Measurements from ENCODE around the gene MED29. TPM values are rescaled to one million over a fixed set of nuclear protein-coding genes. Genes with fewer than 3 reads are reported as not detected.
A peak's percentile ranks its signal among the peaks of the same experiment; 100 is the strongest.

The MED29 gene
- total and polyA plus RNA-seq, 2 of the 13 experiments (the other 11 are each of a cell fraction or from before 2014, with no cell fraction given) = 14.0 to 19.7 TPM

DNA sequence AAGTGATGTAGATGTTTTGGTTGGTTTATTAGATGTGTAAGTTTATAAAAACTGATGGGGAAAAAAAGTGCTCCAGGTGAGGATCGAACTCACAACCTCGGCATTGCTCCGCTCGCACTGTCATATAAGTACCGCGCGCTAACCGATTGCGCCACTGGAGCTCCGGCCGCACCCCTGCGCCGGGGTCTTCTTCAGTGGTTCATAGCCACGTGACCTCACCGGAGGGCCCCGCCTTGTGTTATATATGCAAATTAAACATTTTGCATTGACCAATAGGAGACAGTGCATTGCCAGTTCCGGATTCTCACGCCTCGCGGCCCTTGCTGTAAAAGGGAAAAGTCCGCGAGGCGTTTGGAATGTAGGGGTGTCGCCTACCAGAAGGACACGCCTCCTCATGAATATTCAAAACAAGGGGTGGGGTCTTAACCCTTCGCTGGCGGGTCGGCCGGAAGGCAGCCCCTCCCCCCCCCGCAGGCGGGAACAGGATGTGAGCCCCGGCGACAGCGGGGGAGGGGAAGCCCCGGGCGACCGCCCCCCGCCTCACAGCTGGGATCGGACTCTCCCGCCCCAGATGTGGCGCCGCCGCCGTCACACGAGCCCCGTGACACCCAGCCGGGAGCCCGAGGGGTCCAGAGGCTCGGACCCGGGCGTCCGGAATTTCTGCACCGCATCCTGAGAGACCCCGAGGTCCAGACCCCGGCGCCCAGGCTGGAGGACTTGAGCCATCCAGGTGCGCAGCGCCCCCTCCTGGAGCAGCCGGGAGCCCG lies 21.1 kb downstream of the MED29 start, which contains the start of gene PLEKHG2 (continued):
- TF ChIP-seq IKZF4 (CRISPR knock-in tag; IDR thresholded peaks at IDR 0.05; ENCODE audit: borderline replicate concordance, low read depth, not compliant biosample characterization) (no peak), ZNF607 (CRISPR knock-in tag; IDR thresholded peaks at IDR 0.05; ENCODE audit: borderline replicate concordance) (peak; percentile 69; the same call in 1 of the 2 replicates), ISX (CRISPR knock-in tag; conservative IDR thresholded peaks at IDR 0.05) (no peak), PHF5A (CRISPR knock-in tag; IDR thresholded peaks at IDR 0.05; ENCODE audit: low read depth, unreplicated experiment) (peak; percentile 82), MTF1 (CRISPR knock-in tag; IDR thresholded peaks at IDR 0.05) (no peak; the same call in 1 of the 2 replicates), ARID2 (CRISPR knock-in tag; IDR thresholded peaks at IDR 0.05; ENCODE audit: borderline replicate concordance) (no peak), HNRNPLL (IDR thresholded peaks at IDR 0.05; ENCODE audit: low read depth, low read length, poor library complexity, severe bottlenecking) (peak; percentile 41), FOXA3 (CRISPR knock-in tag; IDR thresholded peaks at IDR 0.05) (peak; percentile 34; the same call in 1 of the 2 replicates), NR2F2 (IDR thresholded peaks at IDR 0.05; ENCODE audit: borderline replicate concordance, low read depth) (peak; percentile 65; the same call in 1 of the 2 replicates), ARHGAP35 (CRISPR knock-in tag; IDR thresholded peaks at IDR 0.05; ENCODE audit: borderline replicate concordance) (0 out of 2 replicates have a peak, but pooled peaks have one; percentile 38), NFE2L2 (IDR thresholded peaks at IDR 0.05; ENCODE audit: low read length) (no peak), YEATS2 (CRISPR knock-in tag; IDR thresholded peaks at IDR 0.05; ENCODE audit: borderline replicate concordance) (peak; percentile 65; the same call in 1 of the 2 replicates), ZBTB8A (CRISPR knock-in tag; IDR thresholded peaks at IDR 0.05; ENCODE audit: borderline replicate concordance, low read depth) (no peak), ZNF577 (CRISPR knock-in tag; IDR thresholded peaks at IDR 0.05; ENCODE audit: borderline replicate concordance, low read depth) (no peak), SIX1 (CRISPR knock-in tag; IDR thresholded peaks at IDR 0.05; ENCODE audit: borderline replicate concordance) (no peak), ZNF563 (CRISPR knock-in tag; IDR thresholded peaks at IDR 0.05) (no peak; the same call in 1 of the 2 replicates), ZNF747 (CRISPR knock-in tag; IDR thresholded peaks at IDR 0.05; ENCODE audit: borderline replicate concordance) (peak; percentile 16; the same call in 1 of the 2 replicates), SYNCRIP (IDR thresholded peaks at IDR 0.05; ENCODE audit: insufficient read depth, low read depth, low read length) (no peak), TCF12 (IDR thresholded peaks at IDR 0.05) (no peak), TCF12 (CRISPR knock-in tag; IDR thresholded peaks at IDR 0.05) (no peak)
- TF ChIP-seq, protein P1, sequence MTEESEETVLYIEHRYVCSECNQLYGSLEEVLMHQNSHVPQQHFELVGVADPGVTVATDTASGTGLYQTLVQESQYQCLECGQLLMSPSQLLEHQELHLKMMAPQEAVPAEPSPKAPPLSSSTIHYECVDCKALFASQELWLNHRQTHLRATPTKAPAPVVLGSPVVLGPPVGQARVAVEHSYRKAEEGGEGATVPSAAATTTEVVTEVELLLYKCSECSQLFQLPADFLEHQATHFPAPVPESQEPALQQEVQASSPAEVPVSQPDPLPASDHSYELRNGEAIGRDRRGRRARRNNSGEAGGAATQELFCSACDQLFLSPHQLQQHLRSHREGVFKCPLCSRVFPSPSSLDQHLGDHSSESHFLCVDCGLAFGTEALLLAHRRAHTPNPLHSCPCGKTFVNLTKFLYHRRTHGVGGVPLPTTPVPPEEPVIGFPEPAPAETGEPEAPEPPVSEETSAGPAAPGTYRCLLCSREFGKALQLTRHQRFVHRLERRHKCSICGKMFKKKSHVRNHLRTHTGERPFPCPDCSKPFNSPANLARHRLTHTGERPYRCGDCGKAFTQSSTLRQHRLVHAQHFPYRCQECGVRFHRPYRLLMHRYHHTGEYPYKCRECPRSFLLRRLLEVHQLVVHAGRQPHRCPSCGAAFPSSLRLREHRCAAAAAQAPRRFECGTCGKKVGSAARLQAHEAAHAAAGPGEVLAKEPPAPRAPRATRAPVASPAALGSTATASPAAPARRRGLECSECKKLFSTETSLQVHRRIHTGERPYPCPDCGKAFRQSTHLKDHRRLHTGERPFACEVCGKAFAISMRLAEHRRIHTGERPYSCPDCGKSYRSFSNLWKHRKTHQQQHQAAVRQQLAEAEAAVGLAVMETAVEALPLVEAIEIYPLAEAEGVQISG (CRISPR knock-in tag; IDR thresholded peaks at IDR 0.05) = no peak
- TF ChIP-seq, protein P2, sequence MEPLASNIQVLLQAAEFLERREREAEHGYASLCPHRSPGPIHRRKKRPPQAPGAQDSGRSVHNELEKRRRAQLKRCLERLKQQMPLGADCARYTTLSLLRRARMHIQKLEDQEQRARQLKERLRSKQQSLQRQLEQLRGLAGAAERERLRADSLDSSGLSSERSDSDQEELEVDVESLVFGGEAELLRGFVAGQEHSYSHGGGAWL (CRISPR knock-in tag; IDR thresholded peaks at IDR 0.05) = 0 out of 2 replicates have a peak, but pooled peaks have one; percentile 24
- TF ChIP-seq, protein P3, sequence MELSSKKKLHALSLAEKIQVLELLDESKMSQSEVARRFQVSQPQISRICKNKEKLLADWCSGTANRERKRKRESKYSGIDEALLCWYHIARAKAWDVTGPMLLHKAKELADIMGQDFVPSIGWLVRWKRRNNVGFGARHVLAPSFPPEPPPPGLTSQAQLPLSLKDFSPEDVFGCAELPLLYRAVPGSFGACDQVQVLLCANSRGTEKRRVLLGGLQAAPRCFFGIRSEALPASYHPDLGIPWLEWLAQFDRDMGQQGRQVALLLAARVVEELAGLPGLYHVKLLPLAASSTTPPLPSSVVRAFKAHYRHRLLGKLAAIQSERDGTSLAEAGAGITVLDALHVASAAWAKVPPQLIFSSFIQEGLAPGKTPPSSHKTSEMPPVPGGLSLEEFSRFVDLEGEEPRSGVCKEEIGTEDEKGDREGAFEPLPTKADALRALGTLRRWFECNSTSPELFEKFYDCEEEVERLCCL (CRISPR knock-in tag; IDR thresholded peaks at IDR 0.05; ENCODE audit: borderline replicate concordance) = peak; percentile 54; the same call in 1 of the 2 replicates
- TF ChIP-seq, protein P4, sequence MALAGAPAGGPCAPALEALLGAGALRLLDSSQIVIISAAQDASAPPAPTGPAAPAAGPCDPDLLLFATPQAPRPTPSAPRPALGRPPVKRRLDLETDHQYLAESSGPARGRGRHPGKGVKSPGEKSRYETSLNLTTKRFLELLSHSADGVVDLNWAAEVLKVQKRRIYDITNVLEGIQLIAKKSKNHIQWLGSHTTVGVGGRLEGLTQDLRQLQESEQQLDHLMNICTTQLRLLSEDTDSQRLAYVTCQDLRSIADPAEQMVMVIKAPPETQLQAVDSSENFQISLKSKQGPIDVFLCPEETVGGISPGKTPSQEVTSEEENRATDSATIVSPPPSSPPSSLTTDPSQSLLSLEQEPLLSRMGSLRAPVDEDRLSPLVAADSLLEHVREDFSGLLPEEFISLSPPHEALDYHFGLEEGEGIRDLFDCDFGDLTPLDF (CRISPR knock-in tag; IDR thresholded peaks at IDR 0.05) = peak; percentile 67; the same call in 1 of the 2 replicates

All from HepG2 (cell line).